Measurements from ENCODE around the gene ATOX1.

- no peak for TF ChIP-seq POLR2A (IDR thresholded peaks at IDR 0.05)
- TF ChIP-seq, protein P1, sequence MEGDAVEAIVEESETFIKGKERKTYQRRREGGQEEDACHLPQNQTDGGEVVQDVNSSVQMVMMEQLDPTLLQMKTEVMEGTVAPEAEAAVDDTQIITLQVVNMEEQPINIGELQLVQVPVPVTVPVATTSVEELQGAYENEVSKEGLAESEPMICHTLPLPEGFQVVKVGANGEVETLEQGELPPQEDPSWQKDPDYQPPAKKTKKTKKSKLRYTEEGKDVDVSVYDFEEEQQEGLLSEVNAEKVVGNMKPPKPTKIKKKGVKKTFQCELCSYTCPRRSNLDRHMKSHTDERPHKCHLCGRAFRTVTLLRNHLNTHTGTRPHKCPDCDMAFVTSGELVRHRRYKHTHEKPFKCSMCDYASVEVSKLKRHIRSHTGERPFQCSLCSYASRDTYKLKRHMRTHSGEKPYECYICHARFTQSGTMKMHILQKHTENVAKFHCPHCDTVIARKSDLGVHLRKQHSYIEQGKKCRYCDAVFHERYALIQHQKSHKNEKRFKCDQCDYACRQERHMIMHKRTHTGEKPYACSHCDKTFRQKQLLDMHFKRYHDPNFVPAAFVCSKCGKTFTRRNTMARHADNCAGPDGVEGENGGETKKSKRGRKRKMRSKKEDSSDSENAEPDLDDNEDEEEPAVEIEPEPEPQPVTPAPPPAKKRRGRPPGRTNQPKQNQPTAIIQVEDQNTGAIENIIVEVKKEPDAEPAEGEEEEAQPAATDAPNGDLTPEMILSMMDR (IDR thresholded peaks at IDR 0.05): no peak
Measured at GRCh38 chr5:151694035-151694485, 64.4 kb downstream of the ATOX1 start.
